Endothelial cell (in vitro differentiated cells): ENCODE results near the gene CMTM8. TPM values are rescaled to one million over a fixed set of nuclear protein-coding genes. Genes with fewer than 3 reads are reported as not detected.
"Not testable (repeated sequence)": the region's sequence is repeated elsewhere in the genome, so short reads cannot be mapped to it uniquely, and the experiment has no call there.

Source experiments
- DNase-seq: peaks from one replicate; pipeline ENCODE4 v3.0.0; 2021; ENCODE audit warnings: low spot score
- H3K27ac Mint-ChIP-seq: one replicate; pipeline ENCODE4 v1.8.0; 2021; ENCODE audit warnings: mixed read lengths, inconsistent platforms; ENCODE audit not compliant: unreplicated experiment
- H3K27me3 Mint-ChIP-seq: one replicate; pipeline ENCODE4 v1.8.0; 2021; ENCODE audit warnings: mild to moderate bottlenecking, moderate library complexity, mixed read lengths, inconsistent platforms; ENCODE audit not compliant: unreplicated experiment
- H3K36me3 Mint-ChIP-seq: one replicate; pipeline ENCODE4 v1.8.0; 2021; ENCODE audit warnings: mild to moderate bottlenecking, low read depth, mixed read lengths, inconsistent platforms; ENCODE audit not compliant: unreplicated experiment
- H3K4me1 Mint-ChIP-seq: one replicate; pipeline ENCODE4 v1.8.0; 2021; ENCODE audit warnings: mild to moderate bottlenecking, mixed read lengths, inconsistent platforms; ENCODE audit not compliant: unreplicated experiment
- H3K4me3 Mint-ChIP-seq: one replicate; pipeline ENCODE4 v1.8.0; 2021; ENCODE audit warnings: mild to moderate bottlenecking, mixed read lengths, inconsistent platforms; ENCODE audit not compliant: unreplicated experiment
- H3K9me3 Mint-ChIP-seq: one replicate; pipeline ENCODE4 v1.8.0; 2021; ENCODE audit warnings: mixed read lengths, inconsistent platforms; ENCODE audit not compliant: unreplicated experiment
- total RNA-seq: library from RNA; stranded (reverse); fragmentation: NEBNext Ultra II Directional; extraction: Animal tissue kit (Norgen Biotek cat#: 25700); gene quantifications from one replicate; pipeline ENCODE4 v1.2.1, GENCODE V29; 2021; ENCODE audit not compliant: unreplicated experiment
- TF ChIP-seq, protein P1 (sequence below): fragments of 200-600 bp; sonication (generic); IDR thresholded peaks from one replicate; pipeline ENCODE4 v1.5.0; 2021; ENCODE audit warnings: antibody characterized with exemption; ENCODE audit not compliant: unreplicated experiment

The CMTM8 gene
- total RNA-seq, 1 donor from 2014 or later: 16.2 TPM

GRCh38 chr3:32381922-32382321, 143.4 kb downstream of the CMTM8 start:
- H3K27ac Mint-ChIP-seq: no peak overlapping the region
- no peaks in the 10 kb centered on the region for H3K27me3 Mint-ChIP-seq
- TF ChIP-seq, protein P1, sequence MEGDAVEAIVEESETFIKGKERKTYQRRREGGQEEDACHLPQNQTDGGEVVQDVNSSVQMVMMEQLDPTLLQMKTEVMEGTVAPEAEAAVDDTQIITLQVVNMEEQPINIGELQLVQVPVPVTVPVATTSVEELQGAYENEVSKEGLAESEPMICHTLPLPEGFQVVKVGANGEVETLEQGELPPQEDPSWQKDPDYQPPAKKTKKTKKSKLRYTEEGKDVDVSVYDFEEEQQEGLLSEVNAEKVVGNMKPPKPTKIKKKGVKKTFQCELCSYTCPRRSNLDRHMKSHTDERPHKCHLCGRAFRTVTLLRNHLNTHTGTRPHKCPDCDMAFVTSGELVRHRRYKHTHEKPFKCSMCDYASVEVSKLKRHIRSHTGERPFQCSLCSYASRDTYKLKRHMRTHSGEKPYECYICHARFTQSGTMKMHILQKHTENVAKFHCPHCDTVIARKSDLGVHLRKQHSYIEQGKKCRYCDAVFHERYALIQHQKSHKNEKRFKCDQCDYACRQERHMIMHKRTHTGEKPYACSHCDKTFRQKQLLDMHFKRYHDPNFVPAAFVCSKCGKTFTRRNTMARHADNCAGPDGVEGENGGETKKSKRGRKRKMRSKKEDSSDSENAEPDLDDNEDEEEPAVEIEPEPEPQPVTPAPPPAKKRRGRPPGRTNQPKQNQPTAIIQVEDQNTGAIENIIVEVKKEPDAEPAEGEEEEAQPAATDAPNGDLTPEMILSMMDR: no peak
- no peak for DNase-seq
- H3K4me1 Mint-ChIP-seq: peaks cover 52% of the 10 kb centered on the region
- no peaks in the 10 kb centered on the region for H3K9me3 Mint-ChIP-seq
- H3K36me3 Mint-ChIP-seq: no peaks in the 10 kb centered on the region
- no peak overlapping the region for H3K4me3 Mint-ChIP-seq

GRCh38 chr3:32383136-32383711, 144.7 kb downstream of the CMTM8 start:
- TF ChIP-seq, protein P1: no peak
- H3K27ac Mint-ChIP-seq: peak overlapping the region; percentile 83
- no peaks in the 10 kb centered on the region for H3K9me3 Mint-ChIP-seq
- H3K4me3 Mint-ChIP-seq: no peak overlapping the region
- peaks cover 52% of the 10 kb centered on the region for H3K4me1 Mint-ChIP-seq
- no peaks in the 10 kb centered on the region for H3K36me3 Mint-ChIP-seq
- DNase-seq: peak; percentile 33
- H3K27me3 Mint-ChIP-seq: no peaks in the 10 kb centered on the region

GRCh38 chr3:32384938-32385337, 146.5 kb downstream of the CMTM8 start:
- Mint-ChIP-seq H3K4me3 (no peak overlapping the region), H3K27me3 (no peaks in the 10 kb centered on the region), H3K27ac (peak overlapping the region; percentile 73), H3K4me1 (peaks cover 45% of the 10 kb centered on the region), H3K36me3 (no peaks in the 10 kb centered on the region), H3K9me3 (no peaks in the 10 kb centered on the region)
- peak; percentile 23 for DNase-seq
- TF ChIP-seq, protein P1: no peak

- H3K4me3 Mint-ChIP-seq: no peak overlapping the region
- no peak overlapping the region for H3K27ac Mint-ChIP-seq
- H3K4me1 Mint-ChIP-seq: peaks cover 35% of the 10 kb centered on the region
- DNase-seq: no peak
- no peaks in the 10 kb centered on the region for H3K9me3 Mint-ChIP-seq
- TF ChIP-seq, protein P1: no peak
- H3K27me3 Mint-ChIP-seq: peaks cover 11% of the 10 kb centered on the region
- H3K36me3 Mint-ChIP-seq: peaks cover 6% of the 10 kb centered on the region
Observed at GRCh38 chr3:32387512-32387911, 149.0 kb downstream of the CMTM8 start.

- DNase-seq, H3K4me3 Mint-ChIP-seq, H3K27ac Mint-ChIP-seq, H3K36me3 Mint-ChIP-seq, H3K9me3 Mint-ChIP-seq: not testable (repeated sequence)
- Mint-ChIP-seq H3K27me3 (peaks cover 14% of the 10 kb centered on the region), H3K4me1 (peaks cover 42% of the 10 kb centered on the region)
Observed at GRCh38 chr3:32389577-32389976, 151.1 kb downstream of the CMTM8 start.
